ENCODE results near the gene KIF3A. TPM values are rescaled to one million over a fixed set of nuclear protein-coding genes. Genes with fewer than 3 reads are reported as not detected.
A peak's percentile ranks its signal among the peaks of the same experiment; 100 is the strongest.

Gene KIF3A
- total and polyA plus RNA-seq, 4 donors: 3.1 to 16.5 (median 9.2) TPM

DNA sequence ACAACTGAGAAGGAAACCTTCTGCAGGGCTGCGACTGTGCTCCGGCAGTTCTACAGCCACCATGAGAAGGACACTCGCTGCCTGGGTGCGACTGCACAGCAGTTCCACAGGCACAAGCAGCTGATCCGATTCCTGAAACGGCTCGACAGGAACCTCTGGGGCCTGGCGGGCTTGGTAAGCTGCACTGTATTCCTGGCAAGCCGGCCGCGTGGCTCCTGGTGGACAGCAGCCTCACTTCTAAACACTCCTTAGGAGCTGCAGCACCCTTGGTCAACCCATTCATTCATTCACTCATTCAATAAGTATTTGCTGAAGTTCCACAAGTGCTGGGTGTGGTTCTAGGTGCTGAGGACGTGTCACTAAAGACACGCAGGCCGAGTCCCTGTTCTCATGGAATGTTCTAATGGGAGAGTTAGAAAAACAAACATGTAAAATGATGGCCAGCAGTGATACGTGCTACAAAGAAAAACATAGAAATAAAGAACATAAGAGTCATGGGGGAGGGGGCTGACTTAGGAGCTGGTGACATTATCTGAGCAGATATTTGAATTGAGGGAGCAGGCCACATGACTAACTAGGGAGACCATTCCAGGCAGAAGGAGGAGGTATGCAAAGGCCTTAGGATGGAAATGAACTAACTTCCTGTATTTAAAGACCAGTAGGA is 57.5 kb downstream of the KIF3A start:
- DNase-seq: no peak
- Histone ChIP-seq H3K9ac (ENCODE audit: insufficient read depth in 1 of 2, low read length in 2 of 2) (no peak overlapping the region), H3K9me3 (ENCODE audit: control insufficient read depth in 4 of 4, insufficient read depth in 3 of 4, low read length in 3 of 4) (no peaks in the 10 kb centered on the region), H3K27ac (ENCODE audit: low read depth in 1 of 2, low read length in 1 of 2) (peak overlapping the region in 1 of 2 donors; percentile 30), H3K27me3 (ENCODE audit: control insufficient read depth in 3 of 3, insufficient read depth in 3 of 3, low read length in 2 of 3) (no peaks in the 10 kb centered on the region), H3K36me3 (ENCODE audit: control insufficient read depth in 4 of 4, insufficient read depth in 4 of 4, low read length in 4 of 4) (no peaks in the 10 kb centered on the region), H3K4me1 (ENCODE audit: control insufficient read depth in 5 of 5, insufficient read depth in 5 of 5, low read length in 5 of 5) (peaks cover 0 to 2% (median 0%) of the 10 kb centered on the region in 5 donors), H3K4me3 (no peak overlapping the region)
- TF ChIP-seq CTCF (IDR thresholded peaks at IDR 0.05; ENCODE audit: control extremely low read depth, extremely low read depth): no peak
- no peak for ATAC-seq (ENCODE audit: insufficient read depth, low FRiP score)
- 85 to 92% methylated on average over 15 of the region's 15 CpGs for WGBS, 2 donors

DNA sequence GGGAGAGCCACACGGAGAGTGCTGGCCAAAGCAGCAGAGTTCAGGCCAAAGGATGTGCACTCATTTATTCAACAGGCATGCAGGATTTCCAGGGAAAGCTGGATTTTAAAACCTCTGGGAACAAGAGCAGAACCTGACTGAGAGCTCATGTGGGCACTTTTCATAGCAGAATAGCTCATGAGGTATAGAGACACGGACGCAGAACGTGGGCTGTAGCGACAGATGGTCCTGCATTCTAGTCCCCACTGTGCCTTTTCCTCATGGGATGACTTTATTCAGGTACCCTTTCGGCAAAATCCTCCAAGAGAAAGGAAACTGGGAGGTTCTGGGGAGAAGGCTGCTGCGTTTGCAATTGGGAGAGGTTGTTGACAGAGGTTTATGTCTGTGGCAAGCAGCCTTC is 58.2 kb downstream of the KIF3A start:
- no peaks in the 10 kb centered on the region for H3K27me3 ChIP-seq (ENCODE audit: control insufficient read depth in 3 of 3, insufficient read depth in 3 of 3, low read length in 2 of 3)
- no peaks in the 10 kb centered on the region for H3K36me3 ChIP-seq (ENCODE audit: control insufficient read depth in 4 of 4, insufficient read depth in 4 of 4, low read length in 4 of 4)
- no peak overlapping the region for H3K27ac ChIP-seq (ENCODE audit: low read depth in 1 of 2, low read length in 1 of 2)
- peaks cover 0 to 2% (median 0%) of the 10 kb centered on the region in 5 donors for H3K4me1 ChIP-seq (ENCODE audit: control insufficient read depth in 5 of 5, insufficient read depth in 5 of 5, low read length in 5 of 5)
- H3K4me3 ChIP-seq: no peak overlapping the region
- 94 to 95% methylated on average over 7 of the region's 7 CpGs for WGBS, 2 donors
- no peak for ATAC-seq (ENCODE audit: insufficient read depth, low FRiP score)
- DNase-seq: no peak
- H3K9me3 ChIP-seq (ENCODE audit: control insufficient read depth in 4 of 4, insufficient read depth in 3 of 4, low read length in 3 of 4): no peaks in the 10 kb centered on the region
- no peak overlapping the region for H3K9ac ChIP-seq (ENCODE audit: insufficient read depth in 1 of 2, low read length in 2 of 2)
- no peak for TF ChIP-seq CTCF (IDR thresholded peaks at IDR 0.05; ENCODE audit: control extremely low read depth, extremely low read depth)

- Histone ChIP-seq H3K27me3 (ENCODE audit: control insufficient read depth in 3 of 3, insufficient read depth in 3 of 3, low read length in 2 of 3) (no peaks in the 10 kb centered on the region), H3K36me3 (ENCODE audit: control insufficient read depth in 4 of 4, insufficient read depth in 4 of 4, low read length in 4 of 4) (no peaks in the 10 kb centered on the region), H3K4me3 (no peak overlapping the region), H3K4me1 (ENCODE audit: control insufficient read depth in 5 of 5, insufficient read depth in 5 of 5, low read length in 5 of 5) (peaks cover 0 to 2% (median 0%) of the 10 kb centered on the region in 5 donors), H3K27ac (ENCODE audit: low read depth in 1 of 2, low read length in 1 of 2) (no peak overlapping the region), H3K9ac (ENCODE audit: insufficient read depth in 1 of 2, low read length in 2 of 2) (no peak overlapping the region), H3K9me3 (ENCODE audit: control insufficient read depth in 4 of 4, insufficient read depth in 3 of 4, low read length in 3 of 4) (no peaks in the 10 kb centered on the region)
- DNase-seq (no peak), ATAC-seq (ENCODE audit: insufficient read depth, low FRiP score) (no peak)
- WGBS, 2 donors: 96 to 100% methylated on average over 1 of the region's 1 CpG
- no peak for TF ChIP-seq CTCF (IDR thresholded peaks at IDR 0.05; ENCODE audit: control extremely low read depth, extremely low read depth)
Observed at GRCh38 chr5:132678735-132679134, 58.6 kb downstream of the KIF3A start.

All from lung (tissue), 12 donors.